Mammary epithelial cell (primary cell): ENCODE results near the gene DTNB.
A peak's percentile ranks its signal among the peaks of the same experiment; 100 is the strongest.

Experiments
- EZH2 ChIP-seq: IDR thresholded peaks from 2 replicates; pipeline ENCODE4 v1.6.1; 2012; ENCODE audit warnings: low read length, inconsistent platforms, borderline replicate concordance
- TF ChIP-seq, protein P1 (sequence below), 2 donors: IDR thresholded peaks in 1 of 2; conservative IDR thresholded peaks in 1 of 2; 2 replicates each; pipeline ENCODE4 v1.5.1; 2011 to 2012; ENCODE audit warnings: inconsistent platforms in 2 of 2, low read length in 2 of 2, mild to moderate bottlenecking in 2 of 2, control low read depth in 1 of 2, low read depth in 1 of 2; ENCODE audit not compliant: insufficient read depth in 1 of 2; ENCODE audit errors: extremely low read depth in 1 of 2

DNA sequence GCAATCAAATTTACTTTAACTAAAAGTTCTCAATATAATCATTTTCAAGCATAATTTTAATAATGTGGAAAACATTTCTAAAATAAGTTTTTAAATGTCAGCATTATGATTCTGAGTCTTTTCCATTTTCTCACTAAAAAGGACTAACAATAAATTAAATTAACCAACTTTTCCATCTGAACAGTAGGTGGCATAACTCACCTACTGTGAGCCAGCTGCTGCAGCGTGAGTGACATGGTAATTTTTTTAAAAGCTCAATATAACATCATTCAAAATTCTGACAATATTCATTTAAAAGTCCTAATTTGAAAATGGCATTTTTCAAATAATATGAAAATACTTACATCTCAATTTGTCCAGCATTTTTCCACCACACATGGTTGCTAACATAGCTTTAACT lies 66.5 kb downstream of the DTNB start:
- TF ChIP-seq, protein P1, sequence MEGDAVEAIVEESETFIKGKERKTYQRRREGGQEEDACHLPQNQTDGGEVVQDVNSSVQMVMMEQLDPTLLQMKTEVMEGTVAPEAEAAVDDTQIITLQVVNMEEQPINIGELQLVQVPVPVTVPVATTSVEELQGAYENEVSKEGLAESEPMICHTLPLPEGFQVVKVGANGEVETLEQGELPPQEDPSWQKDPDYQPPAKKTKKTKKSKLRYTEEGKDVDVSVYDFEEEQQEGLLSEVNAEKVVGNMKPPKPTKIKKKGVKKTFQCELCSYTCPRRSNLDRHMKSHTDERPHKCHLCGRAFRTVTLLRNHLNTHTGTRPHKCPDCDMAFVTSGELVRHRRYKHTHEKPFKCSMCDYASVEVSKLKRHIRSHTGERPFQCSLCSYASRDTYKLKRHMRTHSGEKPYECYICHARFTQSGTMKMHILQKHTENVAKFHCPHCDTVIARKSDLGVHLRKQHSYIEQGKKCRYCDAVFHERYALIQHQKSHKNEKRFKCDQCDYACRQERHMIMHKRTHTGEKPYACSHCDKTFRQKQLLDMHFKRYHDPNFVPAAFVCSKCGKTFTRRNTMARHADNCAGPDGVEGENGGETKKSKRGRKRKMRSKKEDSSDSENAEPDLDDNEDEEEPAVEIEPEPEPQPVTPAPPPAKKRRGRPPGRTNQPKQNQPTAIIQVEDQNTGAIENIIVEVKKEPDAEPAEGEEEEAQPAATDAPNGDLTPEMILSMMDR (conservative IDR thresholded peaks at IDR 0.05 in 1 of 2, IDR thresholded peaks at IDR 0.05 in 1 of 2; ENCODE audit: extremely low read depth in 1 of 2, insufficient read depth in 1 of 2, low read depth in 1 of 2, low read length in 2 of 2): peak; percentile 51 to 68
- TF ChIP-seq EZH2: no peak
